ENCODE results near the gene ITPR2. TPM values are rescaled to one million over a fixed set of nuclear protein-coding genes. Genes with fewer than 3 reads are reported as not detected.
A peak's percentile ranks its signal among the peaks of the same experiment; 100 is the strongest.

ITPR2 gene
- total RNA-seq, 1 donor: 77.7 TPM

- H3K4me3 ChIP-seq (ENCODE audit: low read depth, low read length): no peak overlapping the region
- no peak for TF ChIP-seq CTCF (IDR thresholded peaks at IDR 0.05; ENCODE audit: insufficient read depth, low read depth, low read length)
- DNase-seq (ENCODE audit: low read depth): peak; percentile 90
Measured at GRCh38 chr12:26696613-26697092, 136.3 kb downstream of the ITPR2 start.

- no peak for TF ChIP-seq CTCF (IDR thresholded peaks at IDR 0.05; ENCODE audit: insufficient read depth, low read depth, low read length)
- DNase-seq (ENCODE audit: low read depth): no peak
Measured at GRCh38 chr12:26696048-26696612, 136.9 kb downstream of the ITPR2 start.

GRCh38 chr12:26694402-26694801 is 138.6 kb downstream of the ITPR2 start:
- H3K4me3 ChIP-seq (ENCODE audit: low read depth, low read length): no peak overlapping the region
- DNase-seq (ENCODE audit: low read depth): no peak
- TF ChIP-seq CTCF (IDR thresholded peaks at IDR 0.05; ENCODE audit: insufficient read depth, low read depth, low read length): no peak

More at GRCh38 chr12:26696048-26696612, 136.9 kb downstream of the ITPR2 start:
- no peak overlapping the region for H3K4me3 ChIP-seq (ENCODE audit: low read depth, low read length)

- no peak for DNase-seq (ENCODE audit: low read depth)
- H3K4me3 ChIP-seq (ENCODE audit: low read depth, low read length): no peak overlapping the region
- no peak for TF ChIP-seq CTCF (IDR thresholded peaks at IDR 0.05; ENCODE audit: insufficient read depth, low read depth, low read length)
Measured at GRCh38 chr12:26692407-26692806, 140.6 kb downstream of the ITPR2 start.

GRCh38 chr12:26691234-26691970 is 141.6 kb downstream of the ITPR2 start:
- TF ChIP-seq CTCF (IDR thresholded peaks at IDR 0.05; ENCODE audit: insufficient read depth, low read depth, low read length): no peak
- H3K4me3 ChIP-seq (ENCODE audit: low read depth, low read length): no peak overlapping the region
- peak; percentile 93 for DNase-seq (ENCODE audit: low read depth)

GRCh38 chr12:26690601-26691000 is 142.4 kb downstream of the ITPR2 start:
- no peak for DNase-seq (ENCODE audit: low read depth)
- no peak for TF ChIP-seq CTCF (IDR thresholded peaks at IDR 0.05; ENCODE audit: insufficient read depth, low read depth, low read length)

More at GRCh38 chr12:26690601-26691000, 142.4 kb downstream of the ITPR2 start:
- H3K4me3 ChIP-seq (ENCODE audit: low read depth, low read length): no peak overlapping the region

Data from fibroblast of villous mesenchyme (primary cell).